ENCODE measurements around the gene FRMD1.

The FRMD1 gene

GRCh38 chr6:168013250-168013915, 65.6 kb downstream of the FRMD1 start:
- no peak overlapping the region for H3K4me3 ChIP-seq (ENCODE audit: low read depth in 1 of 5, low read length in 5 of 5)
- H3K9me3 ChIP-seq (ENCODE audit: control insufficient read depth in 5 of 5, low read length in 5 of 5): peaks cover 2 to 20% (median 15%) of the 10 kb centered on the region in 5 donors
- peaks cover 0 to 4% (median 3%) of the 10 kb centered on the region in 5 donors for H3K27me3 ChIP-seq (ENCODE audit: control insufficient read depth in 5 of 5, insufficient read depth in 4 of 5, low read length in 5 of 5)
- no peak overlapping the region for H3K27ac ChIP-seq (ENCODE audit: low read depth, low read length)
- no peaks in the 10 kb centered on the region for H3K36me3 ChIP-seq (ENCODE audit: control insufficient read depth in 5 of 5, insufficient read depth in 5 of 5, low read length in 5 of 5)
- no peak overlapping the region for H3K9ac ChIP-seq (ENCODE audit: low read length in 5 of 5)
- H3K4me1 ChIP-seq (ENCODE audit: control insufficient read depth in 5 of 5, insufficient read depth in 5 of 5, low read length in 5 of 5): peaks cover 0 to 34% (median 0%) of the 10 kb centered on the region in 5 donors

DNA sequence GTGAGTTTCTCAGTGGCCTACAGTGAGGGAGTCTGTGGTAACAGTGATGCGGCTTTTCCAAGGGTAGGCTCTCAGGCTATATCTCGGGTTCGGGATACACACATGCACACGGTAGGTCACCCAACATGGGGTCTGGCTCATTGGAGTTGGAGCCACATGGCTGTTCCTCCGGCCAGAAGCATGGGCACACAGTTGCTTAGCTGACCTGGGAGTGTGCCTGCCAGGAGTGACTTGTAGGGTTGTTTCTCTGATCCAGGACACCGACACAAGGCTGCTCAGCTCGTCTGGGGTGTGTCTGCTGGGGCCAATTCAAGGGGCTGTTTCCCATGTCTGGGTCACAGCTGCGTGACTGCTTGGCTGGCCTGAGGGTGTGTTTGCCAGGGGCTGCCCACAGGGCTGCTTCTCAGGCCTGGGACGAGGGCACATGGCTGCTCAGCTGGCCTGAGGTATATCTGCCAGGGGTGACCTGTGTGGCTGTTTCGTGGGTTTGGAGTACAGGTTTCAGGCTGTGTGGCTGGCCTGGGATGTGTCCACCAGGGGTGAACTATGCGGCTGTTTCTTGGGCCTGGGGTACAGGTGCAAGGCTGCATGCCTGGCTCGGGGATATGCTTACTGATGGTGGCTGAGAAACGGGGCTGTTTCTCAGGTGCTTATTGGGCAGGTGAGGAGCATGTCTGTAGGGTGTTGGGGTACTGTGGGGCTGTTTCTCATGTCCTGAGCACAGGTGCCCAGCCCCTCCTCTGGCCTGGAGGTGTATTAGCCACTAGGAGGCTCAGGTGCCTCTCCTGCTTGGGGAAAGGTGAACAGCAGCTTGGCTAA, 66.4 kb downstream of the FRMD1 start:
- Histone ChIP-seq H3K36me3 (ENCODE audit: control insufficient read depth in 5 of 5, insufficient read depth in 5 of 5, low read length in 5 of 5) (no peaks in the 10 kb centered on the region), H3K27ac (ENCODE audit: low read depth, low read length) (no peak overlapping the region), H3K4me3 (ENCODE audit: low read depth in 1 of 5, low read length in 5 of 5) (no peak overlapping the region), H3K9me3 (ENCODE audit: control insufficient read depth in 5 of 5, low read length in 5 of 5) (peaks cover 2 to 20% (median 15%) of the 10 kb centered on the region in 5 donors), H3K4me1 (ENCODE audit: control insufficient read depth in 5 of 5, insufficient read depth in 5 of 5, low read length in 5 of 5) (peaks cover 0 to 36% (median 0%) of the 10 kb centered on the region in 5 donors), H3K9ac (ENCODE audit: low read length in 5 of 5) (no peak overlapping the region), H3K27me3 (ENCODE audit: control insufficient read depth in 5 of 5, insufficient read depth in 4 of 5, low read length in 5 of 5) (peaks cover 0 to 4% (median 3%) of the 10 kb centered on the region in 5 donors)

DNA sequence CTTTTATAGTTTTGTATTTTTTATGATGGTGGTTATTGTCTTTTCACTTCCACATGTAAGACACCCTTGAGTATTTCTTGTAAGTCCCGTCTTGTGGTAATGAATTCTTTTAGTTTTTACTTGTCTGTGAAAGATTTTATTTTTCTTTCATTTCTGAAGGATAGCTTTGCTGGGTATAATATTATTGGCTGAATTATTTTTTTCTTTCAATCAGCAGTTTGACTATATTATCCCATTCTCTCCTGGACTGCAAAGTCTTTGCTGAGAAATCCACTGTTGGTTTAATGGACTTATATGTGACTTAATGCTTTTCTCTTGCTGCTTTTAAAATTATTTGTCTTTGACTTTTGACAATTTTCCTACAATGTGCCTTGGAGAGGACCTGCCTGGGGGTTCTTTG, 67.7 kb downstream of the FRMD1 start:
- Histone ChIP-seq H3K9ac (ENCODE audit: low read length in 5 of 5) (no peak overlapping the region), H3K27ac (ENCODE audit: low read depth, low read length) (no peak overlapping the region), H3K27me3 (ENCODE audit: control insufficient read depth in 5 of 5, insufficient read depth in 4 of 5, low read length in 5 of 5) (no peaks in the 10 kb centered on the region), H3K4me3 (ENCODE audit: low read depth in 1 of 5, low read length in 5 of 5) (no peak overlapping the region), H3K36me3 (ENCODE audit: control insufficient read depth in 5 of 5, insufficient read depth in 5 of 5, low read length in 5 of 5) (no peaks in the 10 kb centered on the region), H3K9me3 (ENCODE audit: control insufficient read depth in 5 of 5, low read length in 5 of 5) (peaks cover 2 to 20% (median 15%) of the 10 kb centered on the region in 5 donors), H3K4me1 (ENCODE audit: control insufficient read depth in 5 of 5, insufficient read depth in 5 of 5, low read length in 5 of 5) (peaks cover 0 to 26% (median 0%) of the 10 kb centered on the region in 5 donors)

DNA sequence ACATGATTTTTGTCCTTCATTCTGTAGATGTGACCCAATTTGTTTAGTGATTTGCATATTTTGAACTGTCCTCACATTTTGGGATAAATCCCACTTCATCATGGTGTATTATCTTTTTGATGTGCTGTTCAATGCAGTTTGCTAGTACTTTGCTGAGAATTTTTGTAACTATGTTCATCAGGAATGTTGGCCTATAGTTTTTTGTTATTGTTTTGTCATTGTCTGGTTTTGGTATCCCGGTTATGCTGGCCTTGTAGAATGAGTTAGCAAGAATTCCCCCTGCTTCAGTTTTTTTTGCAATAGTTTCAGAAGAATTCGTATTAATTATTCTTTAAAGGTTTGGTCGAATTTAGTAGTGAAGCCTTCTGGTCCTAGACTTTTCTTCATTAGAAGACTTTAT, 69.7 kb downstream of the FRMD1 start:
- no peak overlapping the region for H3K27ac ChIP-seq (ENCODE audit: low read depth, low read length)
- no peak overlapping the region for H3K4me3 ChIP-seq (ENCODE audit: low read depth in 1 of 5, low read length in 5 of 5)
- H3K9me3 ChIP-seq (ENCODE audit: control insufficient read depth in 5 of 5, low read length in 5 of 5): peaks cover 2 to 20% (median 15%) of the 10 kb centered on the region in 5 donors
- H3K36me3 ChIP-seq (ENCODE audit: control insufficient read depth in 5 of 5, insufficient read depth in 5 of 5, low read length in 5 of 5): no peaks in the 10 kb centered on the region
- H3K4me1 ChIP-seq (ENCODE audit: control insufficient read depth in 5 of 5, insufficient read depth in 5 of 5, low read length in 5 of 5): peaks cover 0 to 24% (median 0%) of the 10 kb centered on the region in 5 donors
- no peaks in the 10 kb centered on the region for H3K27me3 ChIP-seq (ENCODE audit: control insufficient read depth in 5 of 5, insufficient read depth in 4 of 5, low read length in 5 of 5)
- no peak overlapping the region for H3K9ac ChIP-seq (ENCODE audit: low read length in 5 of 5)

GRCh38 chr6:168007592-168008338, 71.2 kb downstream of the FRMD1 start:
- Histone ChIP-seq H3K9me3 (ENCODE audit: control insufficient read depth in 5 of 5, low read length in 5 of 5) (peaks cover 2 to 20% (median 15%) of the 10 kb centered on the region in 5 donors), H3K4me1 (ENCODE audit: control insufficient read depth in 5 of 5, insufficient read depth in 5 of 5, low read length in 5 of 5) (peaks cover 0 to 27% (median 0%) of the 10 kb centered on the region in 5 donors), H3K27me3 (ENCODE audit: control insufficient read depth in 5 of 5, insufficient read depth in 4 of 5, low read length in 5 of 5) (no peaks in the 10 kb centered on the region), H3K27ac (ENCODE audit: low read depth, low read length) (no peak overlapping the region), H3K9ac (ENCODE audit: low read length in 5 of 5) (no peak overlapping the region), H3K4me3 (ENCODE audit: low read depth in 1 of 5, low read length in 5 of 5) (no peak overlapping the region), H3K36me3 (ENCODE audit: control insufficient read depth in 5 of 5, insufficient read depth in 5 of 5, low read length in 5 of 5) (no peaks in the 10 kb centered on the region)

DNA sequence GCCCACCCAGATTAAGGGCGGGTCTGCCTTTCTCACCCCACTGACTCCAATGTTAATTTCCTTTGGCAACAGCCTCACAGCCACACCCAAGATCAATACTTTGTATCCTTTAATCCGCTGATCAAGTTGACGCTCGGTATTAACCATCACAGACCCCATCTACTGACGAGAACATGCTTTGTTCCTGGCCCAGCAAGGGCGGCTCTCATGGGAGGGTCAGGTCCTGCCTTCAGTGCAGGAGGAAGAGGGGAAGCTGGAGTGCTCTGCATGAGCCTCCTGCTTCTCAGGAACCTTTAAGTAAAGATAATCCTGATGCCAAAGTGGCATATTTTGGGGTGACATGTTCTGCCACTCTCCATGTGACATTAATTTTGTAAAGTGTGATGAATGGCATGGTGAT, 73.2 kb downstream of the FRMD1 start:
- Histone ChIP-seq H3K36me3 (ENCODE audit: control insufficient read depth in 5 of 5, insufficient read depth in 5 of 5, low read length in 5 of 5) (no peaks in the 10 kb centered on the region), H3K4me3 (ENCODE audit: low read depth in 1 of 5, low read length in 5 of 5) (no peak overlapping the region), H3K9me3 (ENCODE audit: control insufficient read depth in 5 of 5, low read length in 5 of 5) (peaks cover 0 to 7% (median 3%) of the 10 kb centered on the region in 5 donors), H3K4me1 (ENCODE audit: control insufficient read depth in 5 of 5, insufficient read depth in 5 of 5, low read length in 5 of 5) (peaks cover 0 to 28% (median 0%) of the 10 kb centered on the region in 5 donors), H3K9ac (ENCODE audit: low read length in 5 of 5) (no peak overlapping the region), H3K27ac (ENCODE audit: low read depth, low read length) (no peak overlapping the region), H3K27me3 (ENCODE audit: control insufficient read depth in 5 of 5, insufficient read depth in 4 of 5, low read length in 5 of 5) (peaks cover 0 to 2% (median 0%) of the 10 kb centered on the region in 5 donors)

GRCh38 chr6:168004945-168005344, 74.1 kb downstream of the FRMD1 start:
- Histone ChIP-seq H3K27ac (ENCODE audit: low read depth, low read length) (no peak overlapping the region), H3K27me3 (ENCODE audit: control insufficient read depth in 5 of 5, insufficient read depth in 4 of 5, low read length in 5 of 5) (peaks cover 0 to 5% (median 0%) of the 10 kb centered on the region in 5 donors), H3K4me3 (ENCODE audit: low read depth in 1 of 5, low read length in 5 of 5) (no peak overlapping the region), H3K36me3 (ENCODE audit: control insufficient read depth in 5 of 5, insufficient read depth in 5 of 5, low read length in 5 of 5) (no peaks in the 10 kb centered on the region), H3K9ac (ENCODE audit: low read length in 5 of 5) (no peak overlapping the region), H3K9me3 (ENCODE audit: control insufficient read depth in 5 of 5, low read length in 5 of 5) (peaks cover 0 to 2% (median 0%) of the 10 kb centered on the region in 5 donors), H3K4me1 (ENCODE audit: control insufficient read depth in 5 of 5, insufficient read depth in 5 of 5, low read length in 5 of 5) (peaks cover 0 to 28% (median 0%) of the 10 kb centered on the region in 5 donors)

DNA sequence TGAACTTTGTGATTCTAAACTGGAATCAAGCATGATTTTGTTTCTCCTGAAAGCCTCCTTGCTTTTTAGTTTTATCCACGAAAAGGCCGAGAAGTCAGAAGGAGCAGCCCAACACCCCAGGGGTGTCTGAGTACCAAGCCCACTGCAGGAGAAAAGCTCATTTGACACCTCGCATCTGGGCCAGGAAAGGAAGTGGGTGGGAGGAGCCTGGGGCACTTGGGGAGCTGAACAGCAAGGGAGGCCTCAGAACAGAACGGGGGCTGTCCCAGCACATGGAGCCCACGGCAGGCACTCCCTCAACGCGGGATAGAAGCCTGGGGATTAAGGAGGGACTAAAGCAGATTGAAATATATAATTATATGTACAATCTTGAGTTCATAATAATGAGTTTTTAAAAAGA, 75.0 kb downstream of the FRMD1 start:
- Histone ChIP-seq H3K27ac (ENCODE audit: low read depth, low read length) (peak overlapping the region; percentile 26), H3K9me3 (ENCODE audit: control insufficient read depth in 5 of 5, low read length in 5 of 5) (peaks cover 0 to 2% (median 0%) of the 10 kb centered on the region in 5 donors), H3K4me3 (ENCODE audit: low read depth in 1 of 5, low read length in 5 of 5) (no peak overlapping the region), H3K9ac (ENCODE audit: low read length in 5 of 5) (no peak overlapping the region), H3K36me3 (ENCODE audit: control insufficient read depth in 5 of 5, insufficient read depth in 5 of 5, low read length in 5 of 5) (no peaks in the 10 kb centered on the region), H3K27me3 (ENCODE audit: control insufficient read depth in 5 of 5, insufficient read depth in 4 of 5, low read length in 5 of 5) (peaks cover 0 to 5% (median 0%) of the 10 kb centered on the region in 5 donors), H3K4me1 (ENCODE audit: control insufficient read depth in 5 of 5, insufficient read depth in 5 of 5, low read length in 5 of 5) (peaks cover 0 to 28% (median 0%) of the 10 kb centered on the region in 5 donors)
